HepG2 (cell line): ENCODE measurements around the gene LGALS7B. TPM values are rescaled to one million over a fixed set of nuclear protein-coding genes. Genes with fewer than 3 reads are reported as not detected.
A peak's percentile ranks its signal among the peaks of the same experiment; 100 is the strongest.
"Not testable (repeated sequence)": the region's sequence is repeated elsewhere in the genome, so short reads cannot be mapped to it uniquely, and the experiment has no call there.

ENCODE experiments used
- ATAC-seq: fragments of 200-7000 bp; cut with Tn5 transposase; 3 replicates; pipeline ENCODE4 v1.9.1; 2020; ENCODE audit warnings: mild to moderate bottlenecking, moderate library complexity
- BruUV-seq: library from RNA; stranded (reverse); fragments of 400-500 nt; replicated peaks from 2 replicates; lab custom pipeline; 2021; lab: Mats Ljungman, UMichigan
- CTCF ChIA-PET: fragments of 300-600 bp; formaldehyde crosslinking; extraction: SDS; loops from one replicate; lab custom pipeline; 2021; ENCODE audit warnings: low total read pairs, inconsistent platforms, low intra/inter-chr PET ratio; lab: Yijun Ruan, JAX
- POLR2A ChIA-PET: fragments of 350-600 bp; sonication (Branson Sonifier 250); formaldehyde crosslinking; loops from one replicate; lab custom pipeline; 2020; ENCODE audit warnings: antibody characterized with exemption, inconsistent platforms; lab: Yijun Ruan, JAX
- DNase-seq: peaks from one replicate; pipeline ENCODE4 v3.0.0-alpha.2; 2015; ENCODE audit warnings: low spot score
- FAIRE-seq: peaks from 3 replicates; lab custom pipeline; 2011; peaks lifted over from hg19 to GRCh38; lab: Jason Lieb, UNC
- H2AFZ ChIP-seq: one replicate; pipeline ENCODE4 v1.6.1; 2011; ENCODE audit warnings: low read length, inconsistent platforms
- H3K27ac ChIP-seq: fragments of 300-600 bp; 3 replicates; pipeline ENCODE4 v1.8.0; 2011; ENCODE audit warnings: mixed run types, mild to moderate bottlenecking, mixed read lengths, low read length, inconsistent platforms; ENCODE audit not compliant: insufficient read depth; ENCODE audit errors: extremely low read length
- H3K27me3 ChIP-seq, 2 experiments: fragments of 200-600 bp in 1 of 2; 2 replicates in 1 of 2; 3 replicates in 1 of 2; pipeline versions ENCODE4 v1.6.0 to v1.8.0; 2011; ENCODE audit warnings: low read length in 2 of 2, mild to moderate bottlenecking in 2 of 2, moderate library complexity in 2 of 2, inconsistent platforms in 1 of 2; ENCODE audit not compliant: insufficient read depth in 2 of 2, control insufficient read depth in 1 of 2
- H3K36me3 ChIP-seq, 2 experiments: fragments of 200-600 bp in 1 of 2; replicated peaks in 1 of 2; 2 replicates in 1 of 2; 3 replicates in 1 of 2; pipeline versions ENCODE4 v1.5.1 to v1.8.0; 2011; ENCODE audit warnings: low read length in 2 of 2, inconsistent platforms in 1 of 2; ENCODE audit not compliant: insufficient read depth in 2 of 2, control insufficient read depth in 1 of 2
- H3K4me1 ChIP-seq: 2 replicates; pipeline ENCODE4 v1.5.1; 2012; ENCODE audit warnings: low read length, inconsistent platforms; ENCODE audit not compliant: insufficient read depth
- H3K4me2 ChIP-seq: 2 replicates; pipeline ENCODE4 v1.6.0; 2011; ENCODE audit warnings: low read depth, low read length, inconsistent platforms
- H3K4me3 ChIP-seq, 3 experiments: fragments of 200-600 bp in 1 of 3; sonication (generic), shearing (Covaris generic) in 1 of 3; replicated peaks in 1 of 3; 2 replicates each; pipeline ENCODE4 v1.5.1; 2011 to 2016; ENCODE audit warnings: low read length in 3 of 3, inconsistent platforms in 2 of 3, low read depth in 2 of 3, mild to moderate bottlenecking in 2 of 3, control low read depth in 1 of 3, mixed read lengths in 1 of 3; ENCODE audit not compliant: insufficient read depth in 1 of 3
- H3K79me2 ChIP-seq: one replicate; pipeline ENCODE4 v1.6.1; 2011; ENCODE audit warnings: low read length, inconsistent platforms; ENCODE audit not compliant: insufficient read depth
- H3K9ac ChIP-seq: 2 replicates; pipeline ENCODE4 v1.6.0; 2011; ENCODE audit warnings: mild to moderate bottlenecking, low read depth, low read length, inconsistent platforms; ENCODE audit not compliant: insufficient read depth
- H3K9me3 ChIP-seq: 2 replicates; pipeline ENCODE4 v1.5.1; 2012; ENCODE audit warnings: mild to moderate bottlenecking, low read length
- H4K20me1 ChIP-seq: 2 replicates; pipeline ENCODE4 v1.6.0; 2011; ENCODE audit warnings: inconsistent platforms, mild to moderate bottlenecking, low read length, moderate library complexity; ENCODE audit not compliant: insufficient read depth
- ARID3A ChIP-seq: IDR thresholded peaks from 2 replicates; pipeline ENCODE4 v1.6.1; 2012; ENCODE audit warnings: low read depth, low read length, improper control_type of control experiment
- ARID5B ChIP-seq: IDR thresholded peaks from 2 replicates; pipeline ENCODE4 v1.4.0; 2020; ENCODE audit warnings: mild to moderate bottlenecking, missing genetic modification reagents
- CEBPB ChIP-seq: IDR thresholded peaks from 2 replicates; pipeline ENCODE4 v1.6.1; 2011; ENCODE audit warnings: low read depth, low read length, improper control_type of control experiment, borderline replicate concordance
- FOSL1 ChIP-seq: sonication (generic); formaldehyde crosslinking; IDR thresholded peaks from 2 replicates; pipeline ENCODE4 v1.9.0; 2021; ENCODE audit warnings: missing genetic modification reagents, borderline replicate concordance
- GATAD2A ChIP-seq: IDR thresholded peaks from 2 replicates; pipeline ENCODE4 v1.6.1; 2016
- IKZF1 ChIP-seq: fragments of 450-650 bp; IDR thresholded peaks from 2 replicates; pipeline ENCODE4 v1.7.1; 2016
- POGZ ChIP-seq: sonication (generic); formaldehyde crosslinking; IDR thresholded peaks from 2 replicates; pipeline ENCODE4 v1.4.0; 2020; ENCODE audit warnings: mild to moderate bottlenecking, missing genetic modification reagents
- SOX5 ChIP-seq: IDR thresholded peaks from 2 replicates; pipeline ENCODE4 v1.6.1; 2016; ENCODE audit warnings: borderline replicate concordance
- ZNF512B ChIP-seq: sonication (generic); formaldehyde crosslinking; IDR thresholded peaks from 2 replicates; pipeline ENCODE4 v1.5.1; 2020; ENCODE audit warnings: missing genetic modification reagents, mild to moderate bottlenecking, borderline replicate concordance
- WGBS: methylation state at CpG from one replicate; pipeline ENCODE4 v1.1.6; 2017; ENCODE audit warnings: low lambda C conversion rate; 5-methylcytosine and 5-hydroxymethylcytosine counted together
- in situ Hi-C: cut with HindIII; loops from 2 replicates; pipeline ENCODE4 v1.10.0; 2017; ENCODE audit warnings: low pct_unique_long_range_greater_than_20kb; ENCODE audit not compliant: extremely low pct_ligation_motif_present
- intact Hi-C: fragments of 100-400 bp; cut with micrococcal nuclease; formaldehyde crosslinking; loops from one replicate; pipeline ENCODE4 v1.10.0; 2022; ENCODE audit not compliant: unreplicated experiment
- polyA plus RNA-seq, 8 experiments: library from polyadenylated mRNA; depleted of rRNA in 3 of 8; stranded (reverse) in 7 of 8; unstranded in 1 of 8; fragments of >200 nt; fragmentation: Illumina TruSeq in 4 of 8; extraction: Trizol in 4 of 8; gene quantifications; 2 replicates each; pipeline versions ENCODE4 v1.2.1 to v1.2.3, GENCODE V29; 2011 to 2016; ENCODE audit warnings: low read depth in 4 of 8, missing spikeins in 1 of 8, mixed read lengths in 1 of 8; ENCODE audit not compliant: insufficient read depth in 1 of 8
- total RNA-seq, 5 experiments: library from RNA; depleted of rRNA; stranded (reverse); fragments of >200 nt; fragmentation: Illumina TruSeq; extraction: Trizol; gene quantifications; 2 replicates each; pipeline ENCODE4 v1.2.3, GENCODE V29; 2016; ENCODE audit warnings: low read depth in 1 of 5

The LGALS7B gene
- total and polyA plus RNA-seq, 2 of the 13 experiments (the other 11 are each of a cell fraction or from before 2014, with no cell fraction given), result 1.7 to 2.1 TPM

- DNase-seq, BruUV-seq, H3K9me3 ChIP-seq, H3K9ac ChIP-seq, H3K27ac ChIP-seq, FAIRE-seq, H3K36me3 ChIP-seq, H4K20me1 ChIP-seq, intact Hi-C loops, CTCF ChIA-PET, H3K4me3 ChIP-seq, H3K27me3 ChIP-seq, H3K4me2 ChIP-seq, H2AFZ ChIP-seq, in situ Hi-C loops, H3K79me2 ChIP-seq, ATAC-seq: not testable (repeated sequence)
- peaks cover 55% of the 10 kb centered on the region for H3K4me1 ChIP-seq
- POLR2A ChIA-PET, result interaction anchor here (0.7 kb wide), 1 partner anchor 49 kb away, joined by 3 read pairs; the partner anchor contains the start of gene ECH1
- WGBS, result 85% methylated on average over 13 of the region's 13 CpGs
Measured at GRCh38 chr19:38782212-38782611, 6.8 kb upstream of the LGALS7B start.

GRCh38 chr19:38784224-38784623 is 4.8 kb upstream of the LGALS7B start:
- 14% methylated on average over 3 of the region's 3 CpGs for WGBS
- FAIRE-seq, result peak; percentile 51
- TF ChIP-seq SOX5 (CRISPR knock-in tag) (peak; percentile 21; the same call in 1 of the 2 replicates), IKZF1 (no peak), FOSL1 (CRISPR knock-in tag) (peak; percentile 82; the same call in 1 of the 2 replicates), CEBPB (peak; percentile 64; the same call in 1 of the 2 replicates), ARID3A (0 out of 2 replicates have a peak, but pooled peaks have one; percentile 13), ARID5B (CRISPR knock-in tag) (peak; percentile 47), ZNF512B (CRISPR knock-in tag) (no peak), POGZ (CRISPR knock-in tag) (peak; percentile 50; the same call in 1 of the 2 replicates), GATAD2A (CRISPR knock-in tag) (peak; percentile 49)

More at GRCh38 chr19:38784224-38784623, 4.8 kb upstream of the LGALS7B start:
- Histone ChIP-seq H2AFZ (no peak overlapping the region), H4K20me1 (no peaks in the 10 kb centered on the region), H3K27ac (no peak overlapping the region), H3K79me2 (no peaks in the 10 kb centered on the region), H3K4me3 (no peak overlapping the region), H3K4me2 (no peak overlapping the region; the same call in 1 of the 2 replicates), H3K27me3 (no peaks in the 10 kb centered on the region; a peak in 1 of 5 replicates), H3K4me1 (peaks cover 54% of the 10 kb centered on the region), H3K36me3 (no peaks in the 10 kb centered on the region), H3K9ac (no peak overlapping the region), H3K9me3 (no peaks in the 10 kb centered on the region)
- intact Hi-C loops, result no loop called here
- ChIA-PET POLR2A (interaction anchor here (0.7 to 1.4 kb wide), 3 partner anchors 21 to 116 kb away, joined by 3 read pairs; partner anchors contain the start of genes ECH1 and NFKBIB), CTCF (no interaction called here)
- ATAC-seq (peak; percentile 33; the same call in 1 of the 3 replicates), DNase-seq (peak; percentile 63)
- in situ Hi-C loops, result no loop called here
- BruUV-seq, result no TSS peak
